Activated T-cell treated with anti-CD3 and anti-CD28 coated beads, Interleukin-2, amount 50 U/mL, for 48 hours (primary cell): ENCODE data around the gene DDX17.

Source experiments
- DNase-seq, 2 experiments: peaks; one replicate each; pipeline ENCODE4 v3.0.0-alpha.2; 2020

The DDX17 gene

GRCh38 chr22:38464992-38465672 lies 41.0 kb downstream of the DDX17 start:
- no peak for DNase-seq

GRCh38 chr22:38462960-38463784 lies 42.9 kb downstream of the DDX17 start:
- no peak for DNase-seq

- DNase-seq = peak; percentile 77 to 82
These were observed 44.6 kb downstream of the DDX17 start for GRCh38 chr22:38461414-38462081.

- DNase-seq = no peak
These were observed 45.1 kb downstream of the DDX17 start for GRCh38 chr22:38461057-38461413.

- DNase-seq = no peak
These were observed 45.7 kb downstream of the DDX17 start for GRCh38 chr22:38460426-38460840.

GRCh38 chr22:38456841-38457699 lies 49.0 kb downstream of the DDX17 start:
- DNase-seq = no peak

- no peak for DNase-seq
These were observed 49.8 kb downstream of the DDX17 start for GRCh38 chr22:38456272-38456835.

GRCh38 chr22:38455530-38456271 lies 50.4 kb downstream of the DDX17 start:
- peak; percentile 42 to 52 for DNase-seq

- DNase-seq = no peak
These were observed 51.0 kb downstream of the DDX17 start, which contains the start of gene KCNJ4 for GRCh38 chr22:38455076-38455529. KCNJ4 (minus strand) TSS chr22:38455199; CDS start chr22:38428132, 27,067 bp downstream.

- peak; percentile 35 to 37 for DNase-seq
These were observed 51.6 kb downstream of the DDX17 start for GRCh38 chr22:38454353-38455075.

- no peak for DNase-seq
These were observed 52.1 kb downstream of the DDX17 start for GRCh38 chr22:38453996-38454352.

- DNase-seq = no peak
These were observed 52.9 kb downstream of the DDX17 start for GRCh38 chr22:38453066-38453672.

GRCh38 chr22:38452373-38453065 lies 53.6 kb downstream of the DDX17 start:
- no peak for DNase-seq

GRCh38 chr22:38451864-38452263 lies 54.2 kb downstream of the DDX17 start:
- no peak for DNase-seq

- DNase-seq = no peak
These were observed 54.7 kb downstream of the DDX17 start for GRCh38 chr22:38451404-38451803.

- DNase-seq = no peak
These were observed 55.8 kb downstream of the DDX17 start for GRCh38 chr22:38450234-38450797.

- DNase-seq = no peak
These were observed 56.3 kb downstream of the DDX17 start for GRCh38 chr22:38449776-38450175.

GRCh38 chr22:38448945-38449745 lies 57.0 kb downstream of the DDX17 start:
- no peak for DNase-seq
